ENCODE measurements around the gene KMT2C. TPM values are rescaled to one million over a fixed set of nuclear protein-coding genes. Genes with fewer than 3 reads are reported as not detected.
"Not testable (repeated sequence)": the region's sequence is repeated elsewhere in the genome, so short reads cannot be mapped to it uniquely, and the experiment has no call there.

KMT2C gene
- total RNA-seq, 1 donor from 2014 or later = 18.0 TPM

- no peak for DNase-seq (ENCODE audit: low read depth)
- TF ChIP-seq CTCF (conservative IDR thresholded peaks at IDR 0.05; ENCODE audit: low read depth, low read length) = no peak
Measured at GRCh38 chr7:152451356-152451755, 15.6 kb upstream of the KMT2C start.

GRCh38 chr7:152445386-152446008 is 9.7 kb upstream of the KMT2C start:
- not testable (repeated sequence) for DNase-seq (ENCODE audit: low read depth); H3K4me3 ChIP-seq (ENCODE audit: low read depth, low read length)

More at GRCh38 chr7:152451356-152451755, 15.6 kb upstream of the KMT2C start:
- no peak overlapping the region for H3K4me3 ChIP-seq (ENCODE audit: low read depth, low read length)

GRCh38 chr7:152443586-152443985 is 7.8 kb upstream of the KMT2C start:
- no peak overlapping the region for H3K4me3 ChIP-seq (ENCODE audit: low read depth, low read length)
- no peak for DNase-seq (ENCODE audit: low read depth)
- TF ChIP-seq CTCF (conservative IDR thresholded peaks at IDR 0.05; ENCODE audit: low read depth, low read length) = no peak

- no peak overlapping the region for H3K4me3 ChIP-seq (ENCODE audit: low read depth, low read length)
- no peak for DNase-seq (ENCODE audit: low read depth)
- no peak for TF ChIP-seq CTCF (conservative IDR thresholded peaks at IDR 0.05; ENCODE audit: low read depth, low read length)
Measured at GRCh38 chr7:152442330-152442835, 6.6 kb upstream of the KMT2C start.

- not testable (repeated sequence) for DNase-seq (ENCODE audit: low read depth); H3K4me3 ChIP-seq (ENCODE audit: low read depth, low read length)
Measured at GRCh38 chr7:152441810-152442209, 6.0 kb upstream of the KMT2C start.

- not testable (repeated sequence) for H3K4me3 ChIP-seq (ENCODE audit: low read depth, low read length); DNase-seq (ENCODE audit: low read depth)
Measured at GRCh38 chr7:152441168-152441567, 5.4 kb upstream of the KMT2C start.

GRCh38 chr7:152438017-152438416 is 2.2 kb upstream of the KMT2C start:
- not testable (repeated sequence) for H3K4me3 ChIP-seq (ENCODE audit: low read depth, low read length); DNase-seq (ENCODE audit: low read depth)

GRCh38 chr7:152436931-152437575 is 1.2 kb upstream of the KMT2C start:
- peak overlapping the region; percentile 64 for H3K4me3 ChIP-seq (ENCODE audit: low read depth, low read length)
- DNase-seq (ENCODE audit: low read depth) = not testable (repeated sequence)

- TF ChIP-seq CTCF (conservative IDR thresholded peaks at IDR 0.05; ENCODE audit: low read depth, low read length) = no peak
- no peak for DNase-seq (ENCODE audit: low read depth)
- peak overlapping the region; percentile 64 for H3K4me3 ChIP-seq (ENCODE audit: low read depth, low read length)
Measured at GRCh38 chr7:152436111-152436930, 518 bp upstream of the KMT2C start.

- DNase-seq (ENCODE audit: low read depth) = not testable (repeated sequence)
- peak overlapping the region; percentile 64 for H3K4me3 ChIP-seq (ENCODE audit: low read depth, low read length)
Measured at GRCh38 chr7:152434511-152435383, 1.1 kb downstream of the KMT2C start.

GRCh38 chr7:152433721-152434490 is 1.9 kb downstream of the KMT2C start:
- not testable (repeated sequence) for DNase-seq (ENCODE audit: low read depth)

GRCh38 chr7:152432735-152433134 is 3.1 kb downstream of the KMT2C start:
- not testable (repeated sequence) for DNase-seq (ENCODE audit: low read depth)
- peak overlapping the region; percentile 64 for H3K4me3 ChIP-seq (ENCODE audit: low read depth, low read length)

More at GRCh38 chr7:152433721-152434490, 1.9 kb downstream of the KMT2C start:
- H3K4me3 ChIP-seq (ENCODE audit: low read depth, low read length) = peak overlapping the region; percentile 64
